Central memory CD4-positive, alpha-beta T cell (primary cell): ENCODE data around the gene GID8.
A peak's percentile ranks its signal among the peaks of the same experiment; 100 is the strongest.
"Not testable (repeated sequence)": the region's sequence is repeated elsewhere in the genome, so short reads cannot be mapped to it uniquely, and the experiment has no call there.

ENCODE experiments used
- DNase-seq: peaks from one replicate; pipeline ENCODE4 v3.0.0; 2022

GID8 gene

DNA sequence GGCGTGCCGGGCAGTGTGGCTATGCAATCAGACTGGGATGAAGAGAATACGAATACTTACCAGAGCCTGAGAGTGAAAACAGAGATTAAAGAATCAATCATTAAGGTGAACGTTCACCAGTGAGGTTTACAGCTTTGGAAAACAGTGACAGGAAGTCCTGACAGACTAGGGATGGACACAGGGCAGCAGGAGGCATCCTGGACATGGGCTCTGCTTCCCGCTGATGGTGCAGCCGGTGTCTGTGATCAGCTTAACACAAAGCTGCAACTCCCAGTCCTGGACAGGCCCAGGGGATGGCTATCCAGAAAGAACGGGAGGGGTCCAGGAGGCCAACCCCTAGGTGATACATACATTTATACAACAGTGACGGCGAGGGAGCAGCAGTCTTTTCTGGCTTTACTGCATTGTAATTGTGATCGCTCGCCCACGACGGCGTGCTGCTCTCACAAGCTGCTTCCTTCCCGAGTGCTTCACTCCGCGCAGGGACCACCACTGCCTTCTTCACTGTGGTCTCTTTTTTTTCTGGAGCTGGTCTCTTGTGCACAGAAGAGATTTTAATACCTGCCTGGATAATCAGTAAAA lies 32.3 kb upstream of the GID8 start:
- DNase-seq, result no peak

DNA sequence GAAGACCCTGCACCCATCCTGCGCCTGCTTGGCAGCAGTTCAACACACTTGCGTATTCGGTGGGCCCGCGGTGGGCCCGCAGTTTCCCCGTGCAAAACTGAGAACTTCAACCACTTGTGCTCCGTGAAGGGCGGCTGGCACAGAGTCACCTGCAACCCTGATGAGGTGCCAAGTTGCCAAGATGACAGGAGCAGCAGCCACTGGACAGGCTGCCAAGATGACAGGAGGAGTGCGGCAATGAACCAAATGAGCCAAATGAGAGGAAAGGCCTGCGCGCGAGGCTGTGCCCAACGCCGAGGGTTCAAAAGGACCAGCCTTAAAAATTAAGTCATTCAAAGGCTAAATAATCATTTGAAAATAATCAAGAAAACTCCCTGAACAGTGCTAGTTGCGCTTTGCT lies 31.7 kb upstream of the GID8 start:
- no peak for DNase-seq

DNA sequence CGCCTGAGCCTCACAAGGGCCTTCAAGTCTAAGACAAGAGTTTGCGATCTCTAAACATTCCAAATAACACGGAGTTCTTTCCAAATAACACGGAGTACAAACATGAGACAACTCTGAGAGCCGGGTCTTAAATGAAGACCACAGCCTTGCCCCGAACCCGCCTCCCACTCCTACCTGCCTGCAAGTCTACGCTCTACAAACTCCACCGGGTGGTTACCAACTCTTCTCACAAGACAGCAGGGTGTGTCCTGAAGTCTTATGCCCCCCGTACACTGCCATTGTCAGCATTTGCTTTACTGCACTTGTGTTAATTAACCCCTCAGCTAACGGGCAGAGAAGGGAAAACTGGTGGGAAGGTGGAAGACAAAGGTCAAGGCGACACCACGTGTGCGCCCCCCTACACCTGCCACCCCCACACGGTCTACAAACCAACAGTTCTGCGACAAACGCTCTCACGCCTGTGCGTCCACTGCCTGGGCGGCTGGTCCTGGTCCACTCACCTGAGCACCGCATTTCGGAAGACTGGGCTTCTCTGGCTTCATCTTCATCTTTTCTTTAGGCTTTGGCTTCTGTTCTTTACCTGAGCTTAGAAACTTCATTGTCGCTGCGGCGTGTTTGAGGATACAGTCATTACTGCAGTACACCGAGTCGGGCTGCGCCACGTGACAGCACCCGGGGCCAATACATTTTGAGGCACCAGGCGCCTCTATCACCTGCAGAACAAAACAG lies 31.1 kb upstream of the GID8 start:
- DNase-seq, result no peak

DNA sequence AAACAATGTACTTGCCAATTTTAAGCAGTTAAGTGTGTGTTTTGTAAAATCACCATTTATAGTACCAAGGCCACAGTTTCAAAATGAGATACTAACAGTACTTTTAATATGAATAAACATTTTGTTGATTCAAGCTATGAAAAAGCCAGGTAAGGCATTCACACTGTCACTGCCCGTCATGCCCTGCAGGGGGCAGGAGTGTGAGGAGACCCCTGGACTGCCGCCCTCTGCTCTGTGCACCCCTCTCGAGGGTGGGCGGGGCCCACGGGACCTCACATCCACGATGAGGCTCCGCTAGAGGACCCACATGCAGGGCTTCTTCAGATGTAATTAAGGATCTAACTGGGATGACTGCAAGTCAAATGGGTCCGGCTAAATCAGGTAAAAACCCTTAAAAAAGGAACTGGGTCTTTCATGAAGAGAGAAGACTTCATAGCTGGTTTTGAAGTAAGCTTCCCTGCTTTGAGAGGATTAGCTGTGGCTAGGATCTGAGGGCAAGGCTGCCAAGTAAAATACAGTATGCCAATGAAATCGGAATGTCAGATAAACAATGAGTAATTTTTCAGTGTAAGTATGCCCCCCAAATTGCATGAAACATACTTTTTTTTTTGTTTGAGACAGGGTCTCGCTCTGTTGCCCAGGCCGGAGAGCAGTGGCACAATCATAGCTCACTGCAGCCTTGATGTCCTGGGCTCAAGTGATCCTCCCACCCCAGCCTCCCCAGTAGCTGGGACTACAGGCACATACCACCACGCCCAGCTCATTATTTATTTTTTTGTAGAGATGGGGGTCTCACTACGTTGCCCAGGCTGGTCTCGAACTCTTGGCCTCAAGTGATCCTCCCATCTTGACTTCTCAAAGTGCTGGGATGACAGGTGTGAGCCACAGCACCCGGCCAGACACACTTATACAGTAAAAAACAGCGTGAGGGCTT lies 30.3 kb upstream of the GID8 start:
- no peak for DNase-seq

DNA sequence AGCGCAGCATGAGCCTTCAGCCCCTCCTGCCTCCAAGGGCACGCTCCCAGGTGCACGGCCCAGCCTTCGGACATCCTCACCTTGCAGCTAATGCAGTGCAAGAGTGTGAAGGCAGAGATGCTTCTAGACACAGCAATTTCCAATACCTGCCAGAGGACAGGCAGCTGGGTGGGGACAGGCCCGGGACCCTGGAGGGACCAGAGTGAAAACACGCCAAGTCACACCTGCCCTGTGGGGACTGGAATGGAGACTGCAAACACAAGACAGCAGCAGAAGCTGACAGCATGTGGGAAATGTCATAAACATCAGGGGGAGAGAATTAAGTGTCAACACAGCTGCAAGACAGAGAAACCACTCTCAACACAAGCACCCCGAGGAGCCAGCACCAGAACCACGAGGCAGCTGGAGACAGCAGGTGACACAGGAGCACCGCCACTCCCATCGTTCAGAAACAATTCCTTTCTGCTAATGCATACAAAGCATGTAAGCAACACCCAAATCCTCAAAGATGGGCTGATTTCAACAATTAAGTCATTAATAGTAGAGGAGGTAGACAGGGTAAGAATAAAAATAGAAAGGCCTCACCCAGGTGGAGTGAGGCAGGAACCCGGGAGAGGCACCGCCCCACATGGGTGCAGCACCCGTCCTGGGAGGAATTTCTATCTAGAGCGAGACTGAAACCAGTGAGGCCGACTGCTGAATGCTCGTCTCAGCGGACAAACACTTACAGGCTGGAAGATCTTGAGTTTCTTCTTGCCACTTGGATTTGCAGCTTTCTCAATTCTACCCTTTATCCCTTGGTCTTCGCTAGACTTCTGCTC lies 28.8 kb upstream of the GID8 start:
- no peak for DNase-seq

DNA sequence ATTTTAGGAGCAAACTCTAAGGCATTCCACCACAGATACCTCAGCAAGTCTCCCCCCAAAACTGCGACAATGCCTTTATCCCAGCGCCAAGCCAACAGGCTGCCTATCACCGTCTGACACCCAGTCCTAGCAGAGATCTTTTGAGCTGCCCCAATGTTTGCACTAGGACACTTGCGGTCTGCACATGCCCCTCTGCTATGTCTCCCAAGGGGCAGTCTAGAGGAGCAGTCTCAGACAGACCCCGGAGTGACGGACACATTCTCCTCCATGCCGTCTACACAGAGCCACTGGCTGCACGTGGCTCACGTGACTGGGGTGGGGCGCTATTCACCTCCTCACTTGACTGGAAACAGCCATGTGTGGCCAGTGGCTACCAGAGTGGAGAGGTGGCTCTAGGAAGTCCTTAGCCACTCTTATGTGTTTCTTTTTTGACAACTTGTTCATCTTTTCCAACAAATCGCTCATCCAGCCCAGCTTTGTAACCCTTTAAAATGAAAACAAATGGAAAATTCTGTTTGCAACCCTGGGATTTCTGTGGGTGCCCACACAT lies 27.7 kb upstream of the GID8 start:
- no peak for DNase-seq

DNA sequence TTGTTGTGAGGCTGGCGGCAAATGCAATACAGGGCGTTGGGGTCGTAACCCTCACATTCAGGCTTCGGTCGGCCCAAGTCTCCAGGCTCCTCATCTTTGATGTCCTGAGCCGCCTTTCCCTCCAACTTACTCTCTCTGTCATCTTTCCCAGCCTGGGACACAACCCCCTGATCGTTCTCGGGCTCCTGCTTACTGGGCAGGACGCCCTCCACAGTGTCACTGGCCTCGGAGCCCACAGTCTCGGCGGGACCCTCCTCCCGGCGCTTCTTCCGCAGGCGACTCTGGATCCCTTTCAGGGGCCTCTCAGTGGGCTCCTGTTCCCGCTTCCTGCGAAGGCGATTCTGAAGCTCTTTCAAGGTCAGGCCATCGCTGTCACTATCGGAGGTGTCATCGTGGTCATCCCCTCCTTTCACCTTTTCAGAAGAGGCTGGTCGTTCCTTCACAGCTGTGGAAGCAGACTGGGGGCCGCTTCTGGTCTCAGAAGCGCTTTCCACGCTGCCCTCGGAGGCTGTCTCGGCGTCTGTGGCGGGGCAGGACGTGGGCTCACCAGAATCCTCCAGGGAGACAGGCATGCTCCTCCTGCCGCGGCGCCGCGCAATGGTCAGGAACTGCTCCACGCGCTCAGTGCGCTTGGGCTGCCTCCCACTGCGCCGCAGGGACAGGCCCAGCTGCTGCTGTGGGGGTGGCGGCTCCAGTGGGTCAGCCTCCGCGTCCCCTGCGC lies 27.0 kb upstream of the GID8 start:
- no peak for DNase-seq

DNA sequence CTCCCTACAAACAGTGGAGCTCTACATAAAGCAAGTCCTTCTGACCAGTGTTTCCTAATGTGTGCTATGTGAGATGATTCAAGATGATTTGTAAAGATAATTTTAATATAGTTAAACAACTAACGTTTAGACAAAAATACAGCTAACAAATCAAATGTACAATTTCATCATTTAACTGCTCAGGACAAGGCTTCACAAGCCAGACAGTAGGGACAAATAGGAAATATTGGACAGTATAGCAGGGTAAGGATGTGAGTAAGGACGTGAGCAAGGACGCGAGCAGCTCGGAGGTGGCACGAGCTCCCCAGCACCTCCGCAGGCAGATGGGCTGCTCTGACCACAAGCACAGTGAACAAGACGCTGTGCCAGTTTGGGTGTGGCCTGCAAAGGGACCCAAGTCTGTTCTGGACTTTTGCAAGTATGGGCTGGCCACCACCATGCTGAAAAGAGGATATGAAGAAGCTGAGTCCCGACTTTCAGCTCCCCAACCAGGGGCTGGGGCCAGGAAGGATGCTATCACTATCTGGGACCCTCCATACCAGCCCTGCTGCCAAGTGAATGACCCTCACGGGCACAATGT lies 26.2 kb upstream of the GID8 start:
- no peak for DNase-seq

DNA sequence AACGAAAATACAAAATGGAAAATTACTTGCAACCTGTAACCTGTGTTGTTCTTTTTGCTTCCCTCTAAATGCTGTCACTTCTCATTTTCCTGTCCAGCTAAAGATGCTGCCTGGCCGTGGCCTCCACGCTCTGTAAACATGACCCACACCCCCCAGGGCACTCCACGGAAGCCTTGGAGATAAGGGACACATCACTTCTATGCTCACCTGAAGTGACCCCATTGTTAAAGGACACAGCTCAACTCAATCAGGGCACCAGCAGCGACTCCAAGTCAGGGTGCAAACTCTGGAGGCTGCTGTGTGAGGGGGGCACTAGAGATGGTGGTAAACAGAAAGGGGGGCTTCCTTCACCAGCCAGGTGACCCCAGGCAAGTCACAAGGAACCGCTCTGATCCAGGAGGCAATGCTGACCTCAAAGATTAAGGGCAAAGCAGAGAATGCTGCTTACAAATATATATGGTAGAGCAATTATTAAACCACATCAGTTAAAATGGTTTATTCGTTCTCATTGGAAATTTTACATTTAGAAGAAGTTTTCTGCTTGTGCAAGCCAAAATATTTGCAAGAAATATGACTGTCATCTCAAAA lies 24.8 kb upstream of the GID8 start:
- DNase-seq, result no peak

DNA sequence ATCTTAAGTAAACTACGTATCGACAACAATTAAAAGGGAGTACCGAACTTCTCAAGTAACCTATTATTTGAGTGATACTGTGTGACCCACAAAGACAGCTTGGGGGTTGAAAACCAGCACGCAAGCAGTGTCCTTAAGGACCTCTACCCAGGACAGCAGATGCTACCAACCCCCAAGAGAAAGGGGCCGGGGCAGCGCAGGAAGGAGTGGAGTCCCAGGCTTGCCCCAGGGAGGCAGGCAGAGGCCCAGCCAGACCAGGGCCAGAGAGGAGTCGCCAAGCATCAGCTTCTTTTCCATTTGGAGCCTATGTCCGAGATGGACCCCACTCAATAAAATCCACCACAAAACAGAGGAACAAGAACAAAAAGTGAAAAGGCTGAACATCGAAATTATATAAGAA lies 23.5 kb upstream of the GID8 start:
- no peak for DNase-seq

DNA sequence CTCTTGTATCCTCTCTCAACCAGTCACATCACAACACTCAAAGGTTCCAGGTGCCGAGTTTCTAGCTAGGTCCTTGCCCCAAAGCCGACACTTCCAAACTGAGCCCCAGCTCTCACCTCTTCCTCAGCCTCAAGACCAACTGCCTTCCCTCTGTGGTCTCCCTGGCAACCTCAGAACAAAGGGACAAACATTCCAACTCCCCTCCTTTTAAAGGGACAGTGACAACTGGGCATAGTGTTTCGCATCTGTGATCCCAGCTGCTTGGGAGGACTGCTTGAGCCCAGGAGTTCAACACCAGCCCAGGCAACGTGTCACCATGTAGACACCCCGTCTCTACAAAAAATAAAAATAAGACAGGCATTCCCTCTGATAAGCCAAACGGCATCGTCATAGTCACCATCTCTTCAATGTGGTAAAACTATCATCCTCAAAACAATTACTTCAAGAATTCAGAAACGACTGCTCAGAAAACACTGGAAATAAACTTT lies 22.9 kb upstream of the GID8 start:
- DNase-seq, result no peak

DNA sequence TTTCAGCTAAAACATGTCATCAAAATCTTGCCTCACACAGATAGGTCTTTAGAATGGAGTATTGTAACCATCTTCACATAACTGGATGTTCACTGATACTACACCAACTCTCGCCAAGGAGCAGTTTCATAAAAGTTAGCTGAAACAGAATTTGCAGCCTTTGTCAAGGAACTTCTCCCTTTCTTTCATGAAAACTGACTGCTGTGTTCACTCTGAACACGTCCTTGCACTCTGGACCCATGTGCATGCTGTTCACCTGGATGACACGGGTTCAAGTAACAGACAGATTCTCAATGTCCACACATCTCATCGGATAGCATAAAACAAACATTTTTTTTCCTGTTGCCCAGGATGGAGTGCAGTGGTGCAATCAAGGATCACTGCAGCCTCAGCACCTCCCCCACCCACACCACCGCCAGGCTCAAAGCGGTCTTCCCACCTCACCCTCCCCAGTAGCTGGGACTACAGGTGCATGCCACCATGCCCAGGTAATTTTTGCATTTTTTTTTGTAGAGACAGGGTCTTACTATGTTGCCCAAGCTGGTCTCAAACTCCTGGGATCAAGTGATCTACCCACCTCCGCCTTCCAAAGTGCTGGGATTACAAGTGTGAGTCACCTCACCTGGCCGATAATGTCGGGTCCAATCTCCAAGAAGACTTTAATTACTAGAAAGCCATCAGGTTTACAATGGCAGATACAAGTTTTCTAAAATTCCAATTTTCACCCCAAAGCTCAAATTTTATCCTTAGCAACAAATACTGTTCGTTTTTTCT lies 21.1 kb upstream of the GID8 start:
- DNase-seq, result no peak

DNA sequence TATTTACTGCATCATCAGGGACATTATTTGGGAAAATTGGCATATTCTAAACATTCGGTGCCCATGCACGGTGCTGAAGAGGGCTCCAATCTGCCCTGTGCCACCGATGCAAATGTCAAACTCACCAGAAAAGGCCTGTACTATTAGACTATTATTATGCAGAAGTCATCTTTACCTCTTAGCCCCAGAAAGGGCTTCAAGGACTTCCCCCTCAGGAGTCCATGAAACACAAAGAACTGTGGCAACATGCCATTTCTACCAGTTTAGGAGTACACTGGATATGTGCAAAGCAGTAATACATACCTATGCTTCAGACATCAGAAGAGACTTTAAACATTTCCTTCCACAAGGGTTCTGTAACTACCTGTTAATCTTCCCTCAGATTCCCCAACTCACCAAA lies 20.2 kb upstream of the GID8 start:
- no peak for DNase-seq

DNA sequence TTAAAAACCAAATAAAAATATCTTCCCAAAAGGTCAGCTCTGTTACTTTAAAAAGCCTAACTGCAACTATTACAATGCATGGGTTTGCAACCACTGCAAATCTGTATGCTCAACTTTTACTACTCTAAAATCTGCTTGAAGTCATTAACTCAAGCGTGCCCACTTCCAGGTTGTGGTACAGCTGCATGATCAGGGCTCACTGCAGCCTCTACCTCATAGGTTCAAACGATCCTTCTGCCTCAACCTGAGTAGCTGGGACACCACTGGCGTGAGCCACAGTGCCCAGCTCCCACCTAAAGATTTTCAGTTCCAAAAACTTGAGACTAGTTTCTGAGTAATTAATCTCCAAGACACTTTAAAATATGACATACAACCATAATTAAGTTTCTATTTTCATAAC lies 19.8 kb upstream of the GID8 start:
- DNase-seq, result no peak

DNA sequence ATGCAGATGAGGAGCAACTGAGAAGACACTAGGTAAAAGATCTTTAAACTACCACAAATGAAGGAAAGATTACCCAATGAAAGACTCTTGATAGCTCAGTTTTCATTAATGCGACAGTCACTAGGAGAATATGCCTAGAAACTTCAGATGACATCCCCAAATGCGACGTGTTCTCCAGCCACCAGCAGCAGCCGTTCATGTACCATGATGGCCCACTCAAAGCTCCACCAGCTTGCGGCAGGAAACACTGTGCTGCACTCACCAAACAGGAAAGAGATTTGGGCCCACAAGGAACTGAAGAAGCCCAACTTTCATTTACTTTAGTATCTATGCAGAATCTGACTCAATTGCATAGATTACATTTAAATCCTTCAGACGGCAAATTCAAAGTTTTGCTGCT lies 19.1 kb upstream of the GID8 start:
- peak; percentile 65 for DNase-seq

DNA sequence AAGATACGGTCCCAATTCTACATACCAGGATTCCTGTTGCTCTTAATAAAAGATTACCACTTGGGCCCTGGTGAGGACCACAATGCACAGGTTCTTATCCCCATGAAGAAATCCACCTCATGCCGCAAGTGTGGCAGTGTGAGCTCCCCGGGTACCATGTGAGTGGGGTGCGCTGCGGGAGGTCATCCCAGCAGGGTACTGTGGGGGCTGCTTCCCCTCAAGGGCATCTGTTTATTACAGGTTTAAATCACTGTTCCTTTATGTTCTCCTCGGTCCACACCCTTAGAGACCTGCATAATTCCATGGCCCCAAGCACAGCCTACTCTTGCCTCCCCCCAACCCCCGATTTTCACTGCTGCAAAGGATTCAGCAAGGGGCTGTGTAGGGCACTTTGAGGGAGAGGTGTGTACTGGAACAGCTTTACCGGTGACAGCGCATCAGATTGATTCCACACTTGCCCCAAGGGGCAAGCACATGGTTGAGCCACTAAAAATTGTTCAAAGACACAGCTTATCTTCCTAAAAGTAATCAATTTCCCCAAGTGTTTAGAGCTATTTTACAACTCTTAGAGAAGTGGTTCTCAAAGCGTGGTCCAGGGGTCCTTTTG lies 17.8 kb upstream of the GID8 start:
- no peak for DNase-seq

DNA sequence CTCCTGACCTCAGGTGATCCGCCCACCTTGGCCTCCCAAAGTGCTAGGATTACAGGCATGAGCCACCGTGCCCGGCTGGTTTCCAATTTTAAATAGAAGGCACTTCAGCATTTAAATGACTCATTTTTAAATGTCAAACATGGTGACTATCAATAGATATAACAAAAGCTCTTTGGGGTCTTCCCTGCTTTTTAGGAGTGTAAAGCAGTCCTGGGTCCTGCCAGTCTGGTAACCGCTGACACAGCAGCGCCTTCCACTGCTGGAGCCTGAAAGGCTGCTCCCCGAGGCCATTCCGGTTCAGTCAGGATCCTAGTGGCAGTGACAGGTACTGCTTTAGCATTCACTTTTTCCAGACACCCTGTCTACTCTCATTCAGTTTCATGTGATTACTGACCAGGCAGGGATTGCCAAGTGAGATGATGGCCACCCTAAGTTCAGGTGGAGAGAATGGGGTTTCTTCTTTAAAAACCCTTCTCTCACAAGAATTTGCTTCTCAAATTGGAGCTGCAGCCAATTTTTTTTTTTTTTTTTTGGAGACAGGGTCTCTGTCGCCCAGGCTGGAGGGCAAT lies 16.7 kb upstream of the GID8 start:
- DNase-seq, result peak; percentile 63

DNA sequence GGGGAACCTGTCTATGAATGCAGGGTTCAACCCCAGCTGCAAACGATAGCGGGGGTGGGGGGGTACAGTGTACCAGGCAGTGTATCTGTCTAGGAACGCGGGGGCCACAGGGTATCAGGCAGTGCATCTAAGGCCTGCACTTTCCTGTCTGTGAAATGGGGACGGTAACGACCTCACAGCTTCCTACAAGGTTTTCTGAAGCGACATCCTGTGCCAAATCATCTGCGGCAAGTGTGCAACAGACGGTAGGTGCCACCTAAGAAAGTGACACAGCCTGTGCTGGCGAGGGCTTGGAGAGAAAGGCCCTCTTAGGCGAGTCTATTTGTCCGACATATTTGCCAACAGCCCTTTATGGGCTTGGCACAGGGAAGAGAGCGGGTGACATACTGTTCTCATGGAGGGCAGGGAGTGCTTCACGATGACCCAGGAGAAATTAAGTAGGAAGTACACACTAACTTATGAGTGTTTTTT lies 15.5 kb upstream of the GID8 start:
- peak; percentile 42 for DNase-seq

DNA sequence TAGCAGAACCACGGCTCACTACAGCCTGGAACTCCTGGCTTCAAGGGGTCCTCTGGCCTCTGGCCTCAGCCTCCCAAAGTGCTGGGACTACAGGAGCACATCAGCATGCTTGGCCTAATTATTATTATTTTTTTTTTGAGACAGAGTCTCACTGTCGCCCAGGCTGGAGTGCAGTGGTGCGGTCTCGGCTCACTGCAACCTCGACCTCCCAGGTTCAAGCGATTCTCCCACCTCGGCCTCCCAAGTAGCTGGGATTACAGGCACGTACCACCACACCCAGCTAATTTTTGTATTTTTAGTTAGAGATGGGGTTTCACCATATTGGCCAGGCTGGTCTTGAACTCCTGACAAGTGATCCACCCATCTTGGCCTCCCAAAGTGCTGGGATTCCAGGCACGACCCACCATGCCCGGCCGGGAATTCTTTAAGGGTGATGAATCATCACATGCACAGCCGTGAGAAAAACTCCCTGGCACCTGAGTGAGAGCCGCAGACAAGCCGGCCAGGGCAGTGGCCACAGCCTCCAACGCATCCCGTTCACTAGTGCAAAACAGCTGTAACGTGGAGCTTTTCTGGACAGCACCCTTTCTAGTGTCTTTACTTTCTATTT lies 14.8 kb upstream of the GID8 start:
- DNase-seq, result not testable (repeated sequence)
